Upper lobe of left lung (tissue), 6 donors: ENCODE data around the gene EFCAB8. TPM values are rescaled to one million over a fixed set of nuclear protein-coding genes. Genes with fewer than 3 reads are reported as not detected.

Experiments
- ATAC-seq, 2 donors: fragments of 200-7000 bp; cut with Tn5 transposase; one replicate each; pipeline ENCODE4 v1.9.1; 2022; ENCODE audit warnings: mild to moderate bottlenecking in 2 of 2, moderate library complexity in 2 of 2; ENCODE audit not compliant: low FRiP score in 2 of 2
- DNase-seq, 2 donors: peaks; one replicate each; pipeline ENCODE4 v3.0.0-alpha.2; 2019 to 2020
- H3K27ac ChIP-seq, 4 donors: fragments of 200-600 bp; sonication (generic); one replicate each; pipeline ENCODE4 v1.5.1; 2016 to 2019
- H3K27me3 ChIP-seq, 4 donors: fragments of 200-600 bp; sonication (generic); one replicate each; pipeline ENCODE4 v1.5.1; 2017 to 2019
- H3K36me3 ChIP-seq, 4 donors: fragments of 200-600 bp; sonication (generic); one replicate each; pipeline ENCODE4 v1.5.1; 2016 to 2019
- H3K4me1 ChIP-seq, 4 donors: fragments of 200-600 bp; sonication (generic); one replicate each; pipeline ENCODE4 v1.5.1; 2018 to 2019
- H3K4me3 ChIP-seq, 4 donors: fragments of 200-600 bp; sonication (generic); one replicate each; pipeline ENCODE4 v1.5.1; 2017 to 2019; ENCODE audit warnings: mild to moderate bottlenecking in 2 of 4, moderate library complexity in 1 of 4
- H3K9me3 ChIP-seq, 4 donors: fragments of 200-600 bp; sonication (generic); one replicate each; pipeline ENCODE4 v1.5.1; 2018 to 2019
- CTCF ChIP-seq, 6 experiments: fragments of 450-650 bp in 4 of 6; fragments of 200-600 bp in 2 of 6; sonication (generic) in 2 of 6; IDR thresholded peaks; one replicate each; pipeline ENCODE4 v1.5.1; 2016 to 2019; ENCODE audit warnings: antibody characterized with exemption in 6 of 6
- EP300 ChIP-seq, 4 donors: sonication (generic); formaldehyde crosslinking; IDR thresholded peaks; one replicate each; pipeline ENCODE4 v1.5.1; 2017; ENCODE audit warnings: antibody characterized with exemption in 4 of 4, control low read depth in 2 of 4
- POLR2A ChIP-seq, 4 donors: fragments of 450-650 bp; IDR thresholded peaks; one replicate each; pipeline ENCODE4 v1.5.1; 2016 to 2017; ENCODE audit warnings: antibody characterized with exemption in 4 of 4, mild to moderate bottlenecking in 2 of 4
- POLR2AphosphoS5 ChIP-seq, 2 donors: sonication (generic); formaldehyde crosslinking; IDR thresholded peaks; one replicate each; pipeline ENCODE4 v1.5.1; 2017; ENCODE audit warnings: antibody characterized with exemption in 2 of 2
- WGBS, 2 donors: methylation state at CpG; one replicate each; pipeline ENCODE4 v1.1.5; 2017 to 2018; 5-methylcytosine and 5-hydroxymethylcytosine counted together
- total RNA-seq, 6 donors: library from RNA; depleted of rRNA in 4 of 6; stranded (reverse); fragments of >200 nt in 4 of 6; gene quantifications; one replicate each; pipeline versions ENCODE4 v1.1.0 to v1.2.1, GENCODE V29; 2016 to 2021
- donor health status: DM: no; HTN: no; CAD: no; lungs with moderate emphysema.
- donor health status: DM: no; HTN: yes; CAD: no; lungs with severe emphysema.

Gene EFCAB8
- total RNA-seq, 6 donors from 2014 or later, result 0.10 to 3.3 (median 0.67) TPM

- peaks cover 0 to 7% (median 3%) of the 10 kb centered on the region in 4 donors for H3K4me1 ChIP-seq
- H3K27ac ChIP-seq, result no peak overlapping the region
- no peaks in the 10 kb centered on the region for H3K9me3 ChIP-seq
- no peak for ATAC-seq
- TF ChIP-seq CTCF (IDR thresholded peaks at IDR 0.05) (no peak), POLR2AphosphoS5 (IDR thresholded peaks at IDR 0.05) (no peak), POLR2A (IDR thresholded peaks at IDR 0.05) (no peak), EP300 (IDR thresholded peaks at IDR 0.05) (no peak)
- H3K4me3 ChIP-seq, result no peak overlapping the region
- H3K27me3 ChIP-seq, result no peaks in the 10 kb centered on the region
- no peak for DNase-seq
- H3K36me3 ChIP-seq, result no peaks in the 10 kb centered on the region
- WGBS, 2 donors, result 55 to 59% methylated on average over 17 to 18 of the region's 19 CpGs
Measured at GRCh38 chr20:32968478-32969241, 109.9 kb downstream of the EFCAB8 start.

GRCh38 chr20:32969356-32970114 lies 110.8 kb downstream of the EFCAB8 start:
- 70 to 88% methylated on average over 3 to 13 of the region's 13 CpGs for whole genome bisulfite sequencing, 2 donors
- Histone ChIP-seq H3K27me3 (no peaks in the 10 kb centered on the region), H3K27ac (no peak overlapping the region), H3K4me1 (peaks cover 0 to 7% (median 3%) of the 10 kb centered on the region in 4 donors), H3K4me3 (no peak overlapping the region), H3K9me3 (no peaks in the 10 kb centered on the region), H3K36me3 (no peaks in the 10 kb centered on the region)
- DNase-seq (no peak), ATAC-seq (no peak)
- no peak for TF ChIP-seq EP300 (IDR thresholded peaks at IDR 0.05)
- TF ChIP-seq POLR2AphosphoS5 (IDR thresholded peaks at IDR 0.05), result no peak
- no peak for TF ChIP-seq CTCF (IDR thresholded peaks at IDR 0.05)
- TF ChIP-seq POLR2A (IDR thresholded peaks at IDR 0.05), result no peak

GRCh38 chr20:32970115-32970972 lies 111.6 kb downstream of the EFCAB8 start:
- no peaks in the 10 kb centered on the region for H3K9me3 ChIP-seq
- ATAC-seq (no peak), DNase-seq (no peak)
- no peak overlapping the region for H3K4me3 ChIP-seq
- WGBS, 2 donors, result 84 to 93% methylated on average over 12 to 15 of the region's 15 CpGs
- no peak for TF ChIP-seq EP300 (IDR thresholded peaks at IDR 0.05)
- no peak for TF ChIP-seq CTCF (IDR thresholded peaks at IDR 0.05)
- no peak for TF ChIP-seq POLR2AphosphoS5 (IDR thresholded peaks at IDR 0.05)
- TF ChIP-seq POLR2A (IDR thresholded peaks at IDR 0.05), result no peak
- H3K4me1 ChIP-seq, result peaks cover 0 to 7% (median 3%) of the 10 kb centered on the region in 4 donors
- no peaks in the 10 kb centered on the region for H3K27me3 ChIP-seq
- H3K27ac ChIP-seq, result no peak overlapping the region
- no peaks in the 10 kb centered on the region for H3K36me3 ChIP-seq

GRCh38 chr20:32970973-32971300 lies 112.2 kb downstream of the EFCAB8 start:
- Histone ChIP-seq H3K4me3 (no peak overlapping the region), H3K9me3 (no peaks in the 10 kb centered on the region), H3K36me3 (no peaks in the 10 kb centered on the region), H3K27me3 (no peaks in the 10 kb centered on the region), H3K4me1 (peaks cover 0 to 7% (median 3%) of the 10 kb centered on the region in 4 donors), H3K27ac (peak overlapping the region in 1 of 4 donors; percentile 61)
- ATAC-seq (no peak), DNase-seq (no peak)
- 100% methylated on average over 2 of the region's 2 CpGs for WGBS, 2 donors
- no peak for TF ChIP-seq POLR2A (IDR thresholded peaks at IDR 0.05)

GRCh38 chr20:32971703-32972161 lies 113.0 kb downstream of the EFCAB8 start:
- Histone ChIP-seq H3K4me3 (no peak overlapping the region), H3K4me1 (peaks cover 0 to 7% (median 3%) of the 10 kb centered on the region in 4 donors), H3K9me3 (no peaks in the 10 kb centered on the region), H3K36me3 (no peaks in the 10 kb centered on the region), H3K27ac (peak overlapping the region in 2 of 4 donors; percentile 3 to 26), H3K27me3 (no peaks in the 10 kb centered on the region)
- TF ChIP-seq CTCF (IDR thresholded peaks at IDR 0.05) (no peak), POLR2A (IDR thresholded peaks at IDR 0.05) (no peak), POLR2AphosphoS5 (IDR thresholded peaks at IDR 0.05) (no peak), EP300 (IDR thresholded peaks at IDR 0.05) (no peak)
- DNase-seq (no peak), ATAC-seq (no peak)
- 48 to 53% methylated on average over 6 of the region's 6 CpGs for WGBS, 2 donors
